Ovary (tissue), 3 donors: ENCODE results near the gene TCF7L1.

ENCODE experiments used
- CTCF ChIP-seq, 3 donors: fragments of 450-650 bp in 2 of 3; fragments of 200-600 bp in 1 of 3; IDR thresholded peaks; one replicate each; pipeline versions ENCODE4 v1.5.1 to v1.8.0; 2016 to 2022; ENCODE audit warnings: antibody characterized with exemption in 3 of 3, mild to moderate bottlenecking in 1 of 3
- POLR2A ChIP-seq: fragments of 450-650 bp; IDR thresholded peaks from one replicate; pipeline ENCODE4 v1.6.1; 2017; ENCODE audit warnings: antibody characterized with exemption, mild to moderate bottlenecking, moderate library complexity
- donor health status: DM: no; HTN: no; CAD: no.

GRCh38 chr2:85355521-85355920, 222.3 kb downstream of the TCF7L1 start:
- TF ChIP-seq CTCF (IDR thresholded peaks at IDR 0.05) = no peak
- no peak for TF ChIP-seq POLR2A
